GM12878 (cell line): ENCODE results near the gene NOL7. TPM values are rescaled to one million over a fixed set of nuclear protein-coding genes. Genes with fewer than 3 reads are reported as not detected.

Source experiments
- ATAC-seq: fragments of 200-7000 bp; cut with Tn5 transposase; 3 replicates; pipeline ENCODE4 v1.9.1; 2020; ENCODE audit warnings: mild to moderate bottlenecking, moderate library complexity
- BruUV-seq: library from RNA; stranded (reverse); fragments of 400-500 nt; replicated peaks from 2 replicates; lab custom pipeline; 2021; lab: Mats Ljungman, UMichigan
- CTCF ChIA-PET: fragments of 300-600 bp; sonication (Branson Sonifier 250); formaldehyde crosslinking; extraction: SDS; loops from one replicate; lab custom pipeline; 2021; ENCODE audit warnings: inconsistent platforms; lab: Yijun Ruan, JAX
- POLR2A ChIA-PET: fragments of 350-600 bp; formaldehyde crosslinking; extraction: SDS; loops from one replicate; lab custom pipeline; 2021; ENCODE audit warnings: inconsistent platforms; lab: Charles Lee
- RAD21 ChIA-PET: fragments of 300-600 bp; sonication (Branson Sonifier 250); formaldehyde crosslinking; loops from one replicate; lab custom pipeline; 2023; ENCODE audit warnings: antibody characterized with exemption; ENCODE audit not compliant: unreplicated experiment; lab: Charles Lee
- SMC1A ChIA-PET: fragments of 300-600 bp; sonication (Branson Sonifier 250); formaldehyde crosslinking; loops from one replicate; lab custom pipeline; 2023; ENCODE audit not compliant: unreplicated experiment, uncharacterized antibody; lab: Charles Lee
- DNase-seq: peaks from one replicate; pipeline ENCODE4 v3.0.0-alpha.2; 2011; ENCODE audit warnings: low read depth, low spot score
- FAIRE-seq: peaks from 3 replicates; lab custom pipeline; 2011; peaks lifted over from hg19 to GRCh38; lab: Jason Lieb, UNC
- H2AFZ ChIP-seq: 2 replicates; pipeline ENCODE4 v1.6.0; 2011; ENCODE audit warnings: low read depth, low read length, control low read depth; ENCODE audit not compliant: control insufficient read depth
- H3K27ac ChIP-seq: 2 replicates; pipeline ENCODE4 v1.5.1; 2011; ENCODE audit warnings: control low read depth; ENCODE audit not compliant: control insufficient read depth, insufficient read depth
- H3K27me3 ChIP-seq, 2 experiments: replicated peaks in 1 of 2; 2 replicates each; pipeline versions ENCODE4 v1.6.0 to v1.6.1; 2011; ENCODE audit warnings: low read length in 1 of 2; ENCODE audit not compliant: control insufficient read depth in 2 of 2, insufficient read depth in 2 of 2
- H3K36me3 ChIP-seq, 2 experiments: 2 replicates each; pipeline ENCODE4 v1.5.1; 2011; ENCODE audit warnings: low read length in 1 of 2; ENCODE audit not compliant: control insufficient read depth in 2 of 2, insufficient read depth in 2 of 2
- H3K4me1 ChIP-seq: 2 replicates; pipeline ENCODE4 v1.6.1; 2011; ENCODE audit warnings: mild to moderate bottlenecking, low read length, moderate library complexity, mixed read lengths; ENCODE audit not compliant: control insufficient read depth, insufficient read depth
- H3K4me2 ChIP-seq: 2 replicates; pipeline ENCODE4 v1.6.0; 2011; ENCODE audit warnings: control low read depth; ENCODE audit not compliant: control insufficient read depth, insufficient read depth
- H3K4me3 ChIP-seq: fragments of 200-600 bp; sonication (generic); 2 replicates; pipeline ENCODE4 v1.5.1; 2016
- H3K79me2 ChIP-seq: 2 replicates; pipeline ENCODE4 v1.6.0; 2011; ENCODE audit warnings: low read length; ENCODE audit not compliant: control insufficient read depth, insufficient read depth
- H3K9ac ChIP-seq: 2 replicates; pipeline ENCODE4 v1.8.0; 2011; ENCODE audit warnings: low read length, control low read depth, mixed read lengths; ENCODE audit not compliant: control insufficient read depth, insufficient read depth
- H3K9me3 ChIP-seq: replicated peaks from 3 replicates; pipeline ENCODE4 v1.5.1; 2011; ENCODE audit warnings: mild to moderate bottlenecking, low read length; ENCODE audit not compliant: control insufficient read depth, insufficient read depth
- H4K20me1 ChIP-seq: 2 replicates; pipeline ENCODE4 v1.6.0; 2011; ENCODE audit not compliant: control insufficient read depth, insufficient read depth
- BCL3 ChIP-seq: IDR thresholded peaks from 2 replicates; pipeline ENCODE4 v1.6.1; 2011; ENCODE audit warnings: borderline replicate concordance, low read depth, mild to moderate bottlenecking, moderate library complexity, low read length; ENCODE audit not compliant: insufficient read depth, poor library complexity, severe bottlenecking
- CREM ChIP-seq: IDR thresholded peaks from 2 replicates; pipeline ENCODE4 v1.6.1; 2014; ENCODE audit warnings: antibody characterized with exemption, low read depth
- IRF4 ChIP-seq: IDR thresholded peaks from 2 replicates; pipeline ENCODE4 v1.6.1; 2011; ENCODE audit warnings: low read depth, low read length
- MTA3 ChIP-seq: IDR thresholded peaks from 2 replicates; pipeline ENCODE4 v1.6.1; 2012; ENCODE audit warnings: low read length, inconsistent platforms, borderline replicate concordance
- PML ChIP-seq: IDR thresholded peaks from 2 replicates; pipeline ENCODE4 v1.6.1; 2012; ENCODE audit warnings: low read length, inconsistent platforms
- RUNX3 ChIP-seq: IDR thresholded peaks from 2 replicates; pipeline ENCODE4 v1.6.1; 2012; ENCODE audit warnings: low read length, inconsistent platforms
- SMARCA5 ChIP-seq: fragments of 450-650 bp; IDR thresholded peaks from 2 replicates; pipeline ENCODE4 v1.6.1; 2017; ENCODE audit warnings: mild to moderate bottlenecking
- SMC3 ChIP-seq: IDR thresholded peaks from 2 replicates; pipeline ENCODE4 v1.6.1; 2011; ENCODE audit warnings: low read length, improper control_type of control experiment, borderline replicate concordance
- WRNIP1 ChIP-seq: IDR thresholded peaks from 2 replicates; pipeline ENCODE4 v1.6.1; 2011; ENCODE audit warnings: low read depth, low read length, improper control_type of control experiment, borderline replicate concordance
- YBX1 ChIP-seq: fragments of 450-650 bp; IDR thresholded peaks from 2 replicates; pipeline ENCODE4 v1.6.1; 2016; ENCODE audit warnings: antibody characterized with exemption
- ZBTB4 ChIP-seq: fragments of 450-650 bp; formaldehyde crosslinking; IDR thresholded peaks from 2 replicates; pipeline ENCODE4 v1.4.0; 2022; ENCODE audit warnings: mild to moderate bottlenecking, moderate library complexity
- ZNF207 ChIP-seq: fragments of 450-650 bp; IDR thresholded peaks from 2 replicates; pipeline ENCODE4 v1.6.1; 2014; ENCODE audit warnings: antibody characterized with exemption, mild to moderate bottlenecking, borderline replicate concordance
- ZNF217 ChIP-seq: fragments of 450-650 bp; IDR thresholded peaks from 2 replicates; pipeline ENCODE4 v1.6.1; 2017; ENCODE audit warnings: antibody characterized with exemption, mild to moderate bottlenecking
- ZNF384 ChIP-seq: IDR thresholded peaks from 2 replicates; pipeline ENCODE4 v1.6.1; 2012; ENCODE audit warnings: low read depth, mild to moderate bottlenecking, low read length, improper control_type of control experiment, borderline replicate concordance
- WGBS: methylation state at CpG from one replicate; pipeline ENCODE4 v1.1.6; 2016; ENCODE audit warnings: low lambda C conversion rate; ENCODE audit not compliant: insufficient replicate concordance, insufficient coverage; ENCODE audit errors: missing lambda C conversion rate; 5-methylcytosine and 5-hydroxymethylcytosine counted together
- in situ Hi-C: fragments of 300-500 bp; cut with MboI; formaldehyde crosslinking; loops from 9 replicates; pipeline ENCODE4 v1.14.3; 2018; ENCODE audit warnings: mixed read lengths
- intact Hi-C: fragments of 100-400 bp; cut with micrococcal nuclease; formaldehyde crosslinking; loops from one replicate; pipeline ENCODE4 v1.14.2; 2022; ENCODE audit not compliant: unreplicated experiment
- polyA plus RNA-seq, 11 experiments: library from polyadenylated mRNA; depleted of rRNA in 4 of 11; unstranded in 6 of 11; stranded (reverse) in 5 of 11; fragments of >200 nt; fragmentation: Nextera tagmentation in 4 of 11; fragmentation: Illumina TruSeq in 1 of 11; extraction: Ambion mirVana in 4 of 11; extraction: Trizol in 1 of 11; gene quantifications; 1 replicate in 1 of 11; 2 replicates in 10 of 11; pipeline versions ENCODE4 v1.2.1 to v1.2.3, GENCODE V29; 2011 to 2016; ENCODE audit warnings: inconsistent platforms in 2 of 11, missing spikeins in 2 of 11, low read depth in 1 of 11
- total RNA-seq, 4 experiments: library from RNA; depleted of rRNA in 3 of 4; stranded (reverse); fragments of >200 nt in 3 of 4; fragmentation: Illumina TruSeq in 1 of 4; extraction: Trizol in 1 of 4; gene quantifications; 2 replicates each; pipeline versions ENCODE4 v1.2.1 to v1.2.3, GENCODE V29; 2013 to 2021
- TF ChIP-seq, protein P1 (sequence below): fragments of 450-650 bp; IDR thresholded peaks from 2 replicates; pipeline ENCODE4 v1.6.1; 2016; ENCODE audit warnings: mild to moderate bottlenecking
- TF ChIP-seq, protein P2 (sequence below): fragments of 450-650 bp; IDR thresholded peaks from 2 replicates; pipeline ENCODE4 v1.6.1; 2017; ENCODE audit warnings: antibody characterized with exemption, mild to moderate bottlenecking, moderate library complexity
- TF ChIP-seq, protein P3 (sequence below): IDR thresholded peaks from 2 replicates; pipeline ENCODE4 v1.6.1; 2012; ENCODE audit warnings: low read depth, low read length, improper control_type of control experiment

NOL7 gene
- total and polyA plus RNA-seq, 10 of the 15 experiments (the other 5 are each of a cell fraction or from before 2014, with no cell fraction given), result 12.2 to 222 (median 86.2) TPM

- intact Hi-C loops, result no loop called here
- ChIA-PET SMC1A (interaction anchor here (0.7 to 5.4 kb wide), 4 partner anchors 11 to 53 kb away, joined by 3 to 32 read pairs (median 6); no protein-coding TSS in a partner anchor), CTCF (no interaction called here), RAD21 (interaction anchor here (1.3 kb wide), 1 partner anchor 40 kb away, joined by 3 read pairs; no protein-coding TSS in a partner anchor), POLR2A (interaction anchor here (1.0 to 1.2 kb wide), 2 partner anchors 11 to 54 kb away, joined by 3 read pairs; partner anchors contain the start of gene NOL7)
- Histone ChIP-seq H3K9me3 (no peaks in the 10 kb centered on the region; the same call in 1 of the 3 replicates), H3K27ac (no peak overlapping the region), H3K4me1 (0 out of 2 replicates have a peak, but pooled peaks cover 3% of the 10 kb centered on the region), H3K79me2 (peaks cover 51% of the 10 kb centered on the region), H4K20me1 (no peaks in the 10 kb centered on the region), H2AFZ (no peak overlapping the region), H3K36me3 (no peaks in the 10 kb centered on the region), H3K4me3 (no peak overlapping the region), H3K4me2 (no peak overlapping the region), H3K9ac (no peak overlapping the region), H3K27me3 (no peaks in the 10 kb centered on the region)
- FAIRE-seq (no peak), DNase-seq (no peak), ATAC-seq (no peak)
- no TSS peak for BruUV-seq
- in situ Hi-C loops, result no loop called here
- WGBS, result 97% methylated on average over 5 of the region's 5 CpGs
- TF ChIP-seq CREM (no peak), RUNX3 (no peak), ZBTB4 (CRISPR knock-in tag) (no peak), ZNF207 (no peak), SMC3 (no peak), IRF4 (no peak), MTA3 (no peak), WRNIP1 (no peak), PML (no peak), ZNF384 (no peak), YBX1 (no peak), SMARCA5 (no peak), BCL3 (no peak), ZNF217 (no peak)
- TF ChIP-seq, protein P1, sequence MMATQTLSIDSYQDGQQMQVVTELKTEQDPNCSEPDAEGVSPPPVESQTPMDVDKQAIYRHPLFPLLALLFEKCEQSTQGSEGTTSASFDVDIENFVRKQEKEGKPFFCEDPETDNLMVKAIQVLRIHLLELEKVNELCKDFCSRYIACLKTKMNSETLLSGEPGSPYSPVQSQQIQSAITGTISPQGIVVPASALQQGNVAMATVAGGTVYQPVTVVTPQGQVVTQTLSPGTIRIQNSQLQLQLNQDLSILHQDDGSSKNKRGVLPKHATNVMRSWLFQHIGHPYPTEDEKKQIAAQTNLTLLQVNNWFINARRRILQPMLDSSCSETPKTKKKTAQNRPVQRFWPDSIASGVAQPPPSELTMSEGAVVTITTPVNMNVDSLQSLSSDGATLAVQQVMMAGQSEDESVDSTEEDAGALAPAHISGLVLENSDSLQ, result no peak
- TF ChIP-seq, protein P2, sequence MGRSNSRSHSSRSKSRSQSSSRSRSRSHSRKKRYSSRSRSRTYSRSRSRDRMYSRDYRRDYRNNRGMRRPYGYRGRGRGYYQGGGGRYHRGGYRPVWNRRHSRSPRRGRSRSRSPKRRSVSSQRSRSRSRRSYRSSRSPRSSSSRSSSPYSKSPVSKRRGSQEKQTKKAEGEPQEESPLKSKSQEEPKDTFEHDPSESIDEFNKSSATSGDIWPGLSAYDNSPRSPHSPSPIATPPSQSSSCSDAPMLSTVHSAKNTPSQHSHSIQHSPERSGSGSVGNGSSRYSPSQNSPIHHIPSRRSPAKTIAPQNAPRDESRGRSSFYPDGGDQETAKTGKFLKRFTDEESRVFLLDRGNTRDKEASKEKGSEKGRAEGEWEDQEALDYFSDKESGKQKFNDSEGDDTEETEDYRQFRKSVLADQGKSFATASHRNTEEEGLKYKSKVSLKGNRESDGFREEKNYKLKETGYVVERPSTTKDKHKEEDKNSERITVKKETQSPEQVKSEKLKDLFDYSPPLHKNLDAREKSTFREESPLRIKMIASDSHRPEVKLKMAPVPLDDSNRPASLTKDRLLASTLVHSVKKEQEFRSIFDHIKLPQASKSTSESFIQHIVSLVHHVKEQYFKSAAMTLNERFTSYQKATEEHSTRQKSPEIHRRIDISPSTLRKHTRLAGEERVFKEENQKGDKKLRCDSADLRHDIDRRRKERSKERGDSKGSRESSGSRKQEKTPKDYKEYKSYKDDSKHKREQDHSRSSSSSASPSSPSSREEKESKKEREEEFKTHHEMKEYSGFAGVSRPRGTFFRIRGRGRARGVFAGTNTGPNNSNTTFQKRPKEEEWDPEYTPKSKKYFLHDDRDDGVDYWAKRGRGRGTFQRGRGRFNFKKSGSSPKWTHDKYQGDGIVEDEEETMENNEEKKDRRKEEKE, result no peak
- TF ChIP-seq, protein P3, sequence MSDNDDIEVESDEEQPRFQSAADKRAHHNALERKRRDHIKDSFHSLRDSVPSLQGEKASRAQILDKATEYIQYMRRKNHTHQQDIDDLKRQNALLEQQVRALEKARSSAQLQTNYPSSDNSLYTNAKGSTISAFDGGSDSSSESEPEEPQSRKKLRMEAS, result no peak
Measured at GRCh38 chr6:13669476-13669875, 54.3 kb downstream of the NOL7 start.
